ENCODE results near the gene SLX9. TPM values are rescaled to one million over a fixed set of nuclear protein-coding genes. Genes with fewer than 3 reads are reported as not detected.

Gene SLX9
- polyA plus RNA-seq, 1 of the 3 experiments (the other 2 are of a cell fraction), result 42.9 TPM

DNA sequence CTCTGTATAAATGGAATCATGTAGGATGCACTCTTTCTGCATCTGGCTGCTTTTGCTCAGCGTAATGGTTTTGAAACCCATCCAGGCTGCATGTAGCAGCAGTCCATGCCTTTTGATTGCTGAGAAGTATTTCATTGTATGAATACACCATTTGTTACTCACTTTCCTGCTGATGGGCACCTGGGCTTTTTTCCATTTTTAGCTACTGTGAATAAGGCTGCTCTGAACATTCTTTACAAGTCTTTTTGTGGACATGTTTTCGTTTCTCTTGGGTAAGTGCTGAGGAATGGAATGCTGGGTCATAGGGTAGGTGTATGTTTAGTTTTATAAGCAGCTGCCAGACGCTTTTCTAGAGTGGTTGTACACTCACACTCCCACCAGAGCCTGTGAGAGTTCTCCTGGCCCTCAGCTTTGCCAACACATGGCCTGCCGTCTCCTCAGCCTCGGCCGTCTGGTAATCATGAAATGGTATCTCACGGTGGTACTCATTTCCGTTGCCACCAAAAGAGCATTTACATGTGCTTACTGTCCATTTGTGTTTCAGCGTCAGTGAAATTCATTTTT lies 22.7 kb downstream of the SLX9 start:
- Histone ChIP-seq H3K4me2 (peak overlapping the region; percentile 11; the same call in 1 of the 2 replicates), H4K20me1 (ENCODE audit: insufficient read depth) (no peaks in the 10 kb centered on the region), H3K9ac (peak overlapping the region; percentile 33; the same call in 1 of the 2 replicates), H3K79me2 (ENCODE audit: insufficient read depth) (peaks cover 41% of the 10 kb centered on the region; the same call in 1 of the 2 replicates), H3K4me3 (ENCODE audit: low read depth in 2 of 2, low read length in 1 of 2) (no peak overlapping the region), H3K36me3 (replicated peaks in 1 of 2; ENCODE audit: control insufficient read depth in 1 of 2, insufficient read depth in 2 of 2, low read length in 1 of 2) (peaks cover 30 to 32% of the 10 kb centered on the region in 2 experiments), H3K9me3 (no peaks in the 10 kb centered on the region), H3K4me1 (ENCODE audit: control insufficient read depth in 1 of 2, insufficient read depth in 2 of 2, low read depth in 1 of 2, low read length in 1 of 2) (peaks cover 13 to 36% of the 10 kb centered on the region in 2 experiments), H3K9me2 (no peaks in the 10 kb centered on the region), H3K27ac (ENCODE audit: low read depth in 2 of 2, low read length in 1 of 2) (peak overlapping the region; percentile 35 to 84), H3F3A (replicated peaks; ENCODE audit: insufficient read depth) (peaks cover 34% of the 10 kb centered on the region), H3K27me3 (ENCODE audit: insufficient read depth) (no peaks in the 10 kb centered on the region), H2AFZ (ENCODE audit: low read depth) (no peak overlapping the region)
- 42% methylated on average over 9 of the region's 9 CpGs for WGBS (ENCODE audit: low lambda C conversion rate)
- ChIA-PET POLR2A (no interaction called here), CTCF (interaction anchor here (0.7 to 3.9 kb wide), 9 partner anchors 11 to 177 kb away, joined by 3 to 21 read pairs (median 3); no protein-coding TSS in a partner anchor)
- DNase-seq, result no peak
- TF ChIP-seq, protein P1, sequence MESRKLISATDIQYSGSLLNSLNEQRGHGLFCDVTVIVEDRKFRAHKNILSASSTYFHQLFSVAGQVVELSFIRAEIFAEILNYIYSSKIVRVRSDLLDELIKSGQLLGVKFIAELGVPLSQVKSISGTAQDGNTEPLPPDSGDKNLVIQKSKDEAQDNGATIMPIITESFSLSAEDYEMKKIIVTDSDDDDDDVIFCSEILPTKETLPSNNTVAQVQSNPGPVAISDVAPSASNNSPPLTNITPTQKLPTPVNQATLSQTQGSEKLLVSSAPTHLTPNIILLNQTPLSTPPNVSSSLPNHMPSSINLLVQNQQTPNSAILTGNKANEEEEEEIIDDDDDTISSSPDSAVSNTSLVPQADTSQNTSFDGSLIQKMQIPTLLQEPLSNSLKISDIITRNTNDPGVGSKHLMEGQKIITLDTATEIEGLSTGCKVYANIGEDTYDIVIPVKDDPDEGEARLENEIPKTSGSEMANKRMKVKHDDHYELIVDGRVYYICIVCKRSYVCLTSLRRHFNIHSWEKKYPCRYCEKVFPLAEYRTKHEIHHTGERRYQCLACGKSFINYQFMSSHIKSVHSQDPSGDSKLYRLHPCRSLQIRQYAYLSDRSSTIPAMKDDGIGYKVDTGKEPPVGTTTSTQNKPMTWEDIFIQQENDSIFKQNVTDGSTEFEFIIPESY (IDR thresholded peaks at IDR 0.05; ENCODE audit: borderline replicate concordance, low read depth), result no peak
- TF ChIP-seq RCOR1 (IDR thresholded peaks at IDR 0.05; ENCODE audit: low read length) (no peak), TAF1 (IDR thresholded peaks at IDR 0.05; ENCODE audit: borderline replicate concordance, low read depth, low read length) (no peak), MEF2A (IDR thresholded peaks at IDR 0.05; ENCODE audit: borderline replicate concordance, low read depth) (peak; percentile 88), GABPA (IDR thresholded peaks at IDR 0.05; ENCODE audit: low read depth) (no peak), NRF1 (IDR thresholded peaks at IDR 0.05; ENCODE audit: low read depth, low read length) (no peak), CHD2 (IDR thresholded peaks at IDR 0.05; ENCODE audit: low read length, partially characterized antibody) (no peak), GATA2 (CRISPR knock-in tag; IDR thresholded peaks at IDR 0.05) (no peak), SIN3A (IDR thresholded peaks at IDR 0.05; ENCODE audit: borderline replicate concordance, low read depth, low read length) (no peak), MXI1 (IDR thresholded peaks at IDR 0.05; ENCODE audit: low read depth, low read length) (peak; percentile 40; the same call in 1 of the 2 replicates), RFX5 (IDR thresholded peaks at IDR 0.05; ENCODE audit: low read length) (no peak), ELF1 (IDR thresholded peaks at IDR 0.05) (no peak), YY1 (IDR thresholded peaks at IDR 0.05; ENCODE audit: low read depth) (no peak)
- TF ChIP-seq, protein P2, sequence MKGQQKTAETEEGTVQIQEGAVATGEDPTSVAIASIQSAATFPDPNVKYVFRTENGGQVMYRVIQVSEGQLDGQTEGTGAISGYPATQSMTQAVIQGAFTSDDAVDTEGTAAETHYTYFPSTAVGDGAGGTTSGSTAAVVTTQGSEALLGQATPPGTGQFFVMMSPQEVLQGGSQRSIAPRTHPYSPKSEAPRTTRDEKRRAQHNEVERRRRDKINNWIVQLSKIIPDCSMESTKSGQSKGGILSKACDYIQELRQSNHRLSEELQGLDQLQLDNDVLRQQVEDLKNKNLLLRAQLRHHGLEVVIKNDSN (IDR thresholded peaks at IDR 0.05; ENCODE audit: borderline replicate concordance, low read depth), result no peak
- TF ChIP-seq, protein P3, sequence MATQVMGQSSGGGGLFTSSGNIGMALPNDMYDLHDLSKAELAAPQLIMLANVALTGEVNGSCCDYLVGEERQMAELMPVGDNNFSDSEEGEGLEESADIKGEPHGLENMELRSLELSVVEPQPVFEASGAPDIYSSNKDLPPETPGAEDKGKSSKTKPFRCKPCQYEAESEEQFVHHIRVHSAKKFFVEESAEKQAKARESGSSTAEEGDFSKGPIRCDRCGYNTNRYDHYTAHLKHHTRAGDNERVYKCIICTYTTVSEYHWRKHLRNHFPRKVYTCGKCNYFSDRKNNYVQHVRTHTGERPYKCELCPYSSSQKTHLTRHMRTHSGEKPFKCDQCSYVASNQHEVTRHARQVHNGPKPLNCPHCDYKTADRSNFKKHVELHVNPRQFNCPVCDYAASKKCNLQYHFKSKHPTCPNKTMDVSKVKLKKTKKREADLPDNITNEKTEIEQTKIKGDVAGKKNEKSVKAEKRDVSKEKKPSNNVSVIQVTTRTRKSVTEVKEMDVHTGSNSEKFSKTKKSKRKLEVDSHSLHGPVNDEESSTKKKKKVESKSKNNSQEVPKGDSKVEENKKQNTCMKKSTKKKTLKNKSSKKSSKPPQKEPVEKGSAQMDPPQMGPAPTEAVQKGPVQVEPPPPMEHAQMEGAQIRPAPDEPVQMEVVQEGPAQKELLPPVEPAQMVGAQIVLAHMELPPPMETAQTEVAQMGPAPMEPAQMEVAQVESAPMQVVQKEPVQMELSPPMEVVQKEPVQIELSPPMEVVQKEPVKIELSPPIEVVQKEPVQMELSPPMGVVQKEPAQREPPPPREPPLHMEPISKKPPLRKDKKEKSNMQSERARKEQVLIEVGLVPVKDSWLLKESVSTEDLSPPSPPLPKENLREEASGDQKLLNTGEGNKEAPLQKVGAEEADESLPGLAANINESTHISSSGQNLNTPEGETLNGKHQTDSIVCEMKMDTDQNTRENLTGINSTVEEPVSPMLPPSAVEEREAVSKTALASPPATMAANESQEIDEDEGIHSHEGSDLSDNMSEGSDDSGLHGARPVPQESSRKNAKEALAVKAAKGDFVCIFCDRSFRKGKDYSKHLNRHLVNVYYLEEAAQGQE (IDR thresholded peaks at IDR 0.05; ENCODE audit: low read depth, low read length), result no peak
- TF ChIP-seq, protein P4, sequence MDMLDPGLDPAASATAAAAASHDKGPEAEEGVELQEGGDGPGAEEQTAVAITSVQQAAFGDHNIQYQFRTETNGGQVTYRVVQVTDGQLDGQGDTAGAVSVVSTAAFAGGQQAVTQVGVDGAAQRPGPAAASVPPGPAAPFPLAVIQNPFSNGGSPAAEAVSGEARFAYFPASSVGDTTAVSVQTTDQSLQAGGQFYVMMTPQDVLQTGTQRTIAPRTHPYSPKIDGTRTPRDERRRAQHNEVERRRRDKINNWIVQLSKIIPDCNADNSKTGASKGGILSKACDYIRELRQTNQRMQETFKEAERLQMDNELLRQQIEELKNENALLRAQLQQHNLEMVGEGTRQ (IDR thresholded peaks at IDR 0.05; ENCODE audit: borderline replicate concordance, low read depth, low read length), result no peak
- TF ChIP-seq, protein P5, sequence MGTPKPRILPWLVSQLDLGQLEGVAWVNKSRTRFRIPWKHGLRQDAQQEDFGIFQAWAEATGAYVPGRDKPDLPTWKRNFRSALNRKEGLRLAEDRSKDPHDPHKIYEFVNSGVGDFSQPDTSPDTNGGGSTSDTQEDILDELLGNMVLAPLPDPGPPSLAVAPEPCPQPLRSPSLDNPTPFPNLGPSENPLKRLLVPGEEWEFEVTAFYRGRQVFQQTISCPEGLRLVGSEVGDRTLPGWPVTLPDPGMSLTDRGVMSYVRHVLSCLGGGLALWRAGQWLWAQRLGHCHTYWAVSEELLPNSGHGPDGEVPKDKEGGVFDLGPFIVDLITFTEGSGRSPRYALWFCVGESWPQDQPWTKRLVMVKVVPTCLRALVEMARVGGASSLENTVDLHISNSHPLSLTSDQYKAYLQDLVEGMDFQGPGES (IDR thresholded peaks at IDR 0.05; ENCODE audit: low read depth, low read length), result no peak
- TF ChIP-seq, protein P6, sequence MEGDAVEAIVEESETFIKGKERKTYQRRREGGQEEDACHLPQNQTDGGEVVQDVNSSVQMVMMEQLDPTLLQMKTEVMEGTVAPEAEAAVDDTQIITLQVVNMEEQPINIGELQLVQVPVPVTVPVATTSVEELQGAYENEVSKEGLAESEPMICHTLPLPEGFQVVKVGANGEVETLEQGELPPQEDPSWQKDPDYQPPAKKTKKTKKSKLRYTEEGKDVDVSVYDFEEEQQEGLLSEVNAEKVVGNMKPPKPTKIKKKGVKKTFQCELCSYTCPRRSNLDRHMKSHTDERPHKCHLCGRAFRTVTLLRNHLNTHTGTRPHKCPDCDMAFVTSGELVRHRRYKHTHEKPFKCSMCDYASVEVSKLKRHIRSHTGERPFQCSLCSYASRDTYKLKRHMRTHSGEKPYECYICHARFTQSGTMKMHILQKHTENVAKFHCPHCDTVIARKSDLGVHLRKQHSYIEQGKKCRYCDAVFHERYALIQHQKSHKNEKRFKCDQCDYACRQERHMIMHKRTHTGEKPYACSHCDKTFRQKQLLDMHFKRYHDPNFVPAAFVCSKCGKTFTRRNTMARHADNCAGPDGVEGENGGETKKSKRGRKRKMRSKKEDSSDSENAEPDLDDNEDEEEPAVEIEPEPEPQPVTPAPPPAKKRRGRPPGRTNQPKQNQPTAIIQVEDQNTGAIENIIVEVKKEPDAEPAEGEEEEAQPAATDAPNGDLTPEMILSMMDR (IDR thresholded peaks at IDR 0.05), result no peak
- TF ChIP-seq, protein P7, sequence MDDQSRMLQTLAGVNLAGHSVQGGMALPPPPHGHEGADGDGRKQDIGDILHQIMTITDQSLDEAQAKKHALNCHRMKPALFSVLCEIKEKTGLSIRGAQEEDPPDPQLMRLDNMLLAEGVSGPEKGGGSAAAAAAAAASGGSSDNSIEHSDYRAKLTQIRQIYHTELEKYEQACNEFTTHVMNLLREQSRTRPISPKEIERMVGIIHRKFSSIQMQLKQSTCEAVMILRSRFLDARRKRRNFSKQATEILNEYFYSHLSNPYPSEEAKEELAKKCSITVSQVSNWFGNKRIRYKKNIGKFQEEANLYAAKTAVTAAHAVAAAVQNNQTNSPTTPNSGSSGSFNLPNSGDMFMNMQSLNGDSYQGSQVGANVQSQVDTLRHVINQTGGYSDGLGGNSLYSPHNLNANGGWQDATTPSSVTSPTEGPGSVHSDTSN (IDR thresholded peaks at IDR 0.05), result peak; percentile 74
- TF ChIP-seq, protein P8, sequence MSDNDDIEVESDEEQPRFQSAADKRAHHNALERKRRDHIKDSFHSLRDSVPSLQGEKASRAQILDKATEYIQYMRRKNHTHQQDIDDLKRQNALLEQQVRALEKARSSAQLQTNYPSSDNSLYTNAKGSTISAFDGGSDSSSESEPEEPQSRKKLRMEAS (IDR thresholded peaks at IDR 0.05; ENCODE audit: low read depth), result peak; percentile 61; the same call in 1 of the 2 replicates

Measured in SK-N-SH (cell line).